ENCODE measurements around the gene SOX18. TPM values are rescaled to one million over a fixed set of nuclear protein-coding genes. Genes with fewer than 3 reads are reported as not detected.
A peak's percentile ranks its signal among the peaks of the same experiment; 100 is the strongest.

Gene SOX18
- total RNA-seq, 2 donors from 2014 or later: 2.3 to 2.8 TPM

DNA sequence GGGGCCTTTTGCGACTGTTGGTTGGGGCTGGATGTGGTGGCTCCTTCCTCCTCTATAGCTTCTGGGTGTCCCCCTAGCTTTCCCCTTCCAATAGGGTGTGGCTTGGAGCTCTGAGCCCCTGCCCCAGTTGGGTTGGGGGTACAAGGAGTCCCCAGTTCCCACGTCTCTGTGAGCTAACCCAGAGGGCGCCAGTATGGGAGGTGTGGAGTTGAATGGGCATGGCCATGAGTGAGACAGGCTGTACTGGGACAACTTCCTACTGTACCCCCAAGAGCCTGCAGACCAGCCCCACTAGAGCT, 12.3 kb downstream of the SOX18 start:
- TF ChIP-seq, protein P1, sequence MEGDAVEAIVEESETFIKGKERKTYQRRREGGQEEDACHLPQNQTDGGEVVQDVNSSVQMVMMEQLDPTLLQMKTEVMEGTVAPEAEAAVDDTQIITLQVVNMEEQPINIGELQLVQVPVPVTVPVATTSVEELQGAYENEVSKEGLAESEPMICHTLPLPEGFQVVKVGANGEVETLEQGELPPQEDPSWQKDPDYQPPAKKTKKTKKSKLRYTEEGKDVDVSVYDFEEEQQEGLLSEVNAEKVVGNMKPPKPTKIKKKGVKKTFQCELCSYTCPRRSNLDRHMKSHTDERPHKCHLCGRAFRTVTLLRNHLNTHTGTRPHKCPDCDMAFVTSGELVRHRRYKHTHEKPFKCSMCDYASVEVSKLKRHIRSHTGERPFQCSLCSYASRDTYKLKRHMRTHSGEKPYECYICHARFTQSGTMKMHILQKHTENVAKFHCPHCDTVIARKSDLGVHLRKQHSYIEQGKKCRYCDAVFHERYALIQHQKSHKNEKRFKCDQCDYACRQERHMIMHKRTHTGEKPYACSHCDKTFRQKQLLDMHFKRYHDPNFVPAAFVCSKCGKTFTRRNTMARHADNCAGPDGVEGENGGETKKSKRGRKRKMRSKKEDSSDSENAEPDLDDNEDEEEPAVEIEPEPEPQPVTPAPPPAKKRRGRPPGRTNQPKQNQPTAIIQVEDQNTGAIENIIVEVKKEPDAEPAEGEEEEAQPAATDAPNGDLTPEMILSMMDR (conservative IDR thresholded peaks at IDR 0.05): no peak
- H3K4me1 ChIP-seq (ENCODE audit: control insufficient read depth, insufficient read depth, low read length): peaks cover 19% of the 10 kb centered on the region
- peak overlapping the region; percentile 52 for H3K4me3 Mint-ChIP-seq
- H3K36me3 Mint-ChIP-seq (ENCODE audit: low read depth): peaks cover 22% of the 10 kb centered on the region
- peaks cover 41% of the 10 kb centered on the region for H3K27me3 ChIP-seq (ENCODE audit: control insufficient read depth, insufficient read depth, low read length, poor library complexity, severe bottlenecking)
- peaks cover 5% of the 10 kb centered on the region for H3K36me3 ChIP-seq (ENCODE audit: control insufficient read depth, insufficient read depth, low read length)
- no peaks in the 10 kb centered on the region for H3K9me3 Mint-ChIP-seq
- no peak overlapping the region for H3K27ac ChIP-seq (ENCODE audit: low read depth, low read length)
- no peak for DNase-seq
- 86% methylated on average over 3 of the region's 3 CpGs; no CpG with 5 or more reads in 1 of the 2 experiments for WGBS, 2 experiments (ENCODE audit: insufficient coverage in 1 of 2, insufficient read length in 1 of 2)
- no peaks in the 10 kb centered on the region for H3K9me3 ChIP-seq (ENCODE audit: control insufficient read depth, low read length)
- no peak overlapping the region for H3K9ac ChIP-seq (ENCODE audit: extremely low read depth, low read length, poor library complexity, severe bottlenecking)
- H3K27me3 Mint-ChIP-seq (ENCODE audit: insufficient read depth): peaks cover 26% of the 10 kb centered on the region
- H3K4me3 ChIP-seq (ENCODE audit: low read length): no peak overlapping the region
- no peak overlapping the region for H3K27ac Mint-ChIP-seq
- H3K4me1 Mint-ChIP-seq: peaks cover 15% of the 10 kb centered on the region

GRCh38 chr20:64036346-64037198, 12.9 kb downstream of the SOX18 start:
- H3K36me3 ChIP-seq (ENCODE audit: control insufficient read depth, insufficient read depth, low read length): peaks cover 11% of the 10 kb centered on the region
- Mint-ChIP-seq H3K4me1 (peaks cover 15% of the 10 kb centered on the region), H3K4me3 (peak overlapping the region; percentile 29), H3K36me3 (ENCODE audit: low read depth) (peaks cover 26% of the 10 kb centered on the region), H3K9me3 (no peaks in the 10 kb centered on the region), H3K27me3 (ENCODE audit: insufficient read depth) (peaks cover 23% of the 10 kb centered on the region), H3K27ac (no peak overlapping the region)
- peaks cover 36% of the 10 kb centered on the region for H3K27me3 ChIP-seq (ENCODE audit: control insufficient read depth, insufficient read depth, low read length, poor library complexity, severe bottlenecking)
- 89 to 94% methylated on average over 5 to 17 of the region's 17 CpGs for WGBS, 2 experiments (ENCODE audit: insufficient coverage in 1 of 2, insufficient read length in 1 of 2)
- H3K4me3 ChIP-seq (ENCODE audit: low read length): no peak overlapping the region
- no peak overlapping the region for H3K27ac ChIP-seq (ENCODE audit: low read depth, low read length)
- peak; percentile 61 for DNase-seq
- no peak overlapping the region for H3K9ac ChIP-seq (ENCODE audit: extremely low read depth, low read length, poor library complexity, severe bottlenecking)
- no peaks in the 10 kb centered on the region for H3K9me3 ChIP-seq (ENCODE audit: control insufficient read depth, low read length)
- TF ChIP-seq, protein P1 (conservative IDR thresholded peaks at IDR 0.05): no peak
- H3K4me1 ChIP-seq (ENCODE audit: control insufficient read depth, insufficient read depth, low read length): peaks cover 16% of the 10 kb centered on the region

DNA sequence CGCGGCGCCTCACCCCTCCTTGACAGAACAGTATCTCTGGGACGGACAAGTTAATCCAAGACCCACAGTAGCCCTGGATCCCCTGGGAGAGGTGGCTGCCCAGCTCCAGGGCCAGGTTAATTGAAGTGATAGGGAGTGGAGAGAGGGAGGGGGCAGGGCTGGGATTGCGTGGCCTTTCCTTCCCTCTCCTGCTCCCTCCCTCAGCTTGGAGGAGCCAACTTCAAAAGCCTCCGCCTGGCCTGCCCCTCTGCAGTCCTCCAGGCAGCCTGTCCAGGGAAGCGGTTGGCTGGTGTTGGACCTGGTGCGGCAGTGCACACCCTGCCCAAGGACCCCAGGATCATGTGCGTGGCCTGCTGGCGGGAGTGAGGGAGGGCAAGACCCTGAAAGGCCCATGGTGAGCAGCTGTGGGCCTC, 13.5 kb downstream of the SOX18 start, which contains the start of gene C20orf204:
TSS of gene C20orf204 (plus strand) at position 250 of the 413 bp plus-strand sequence. CDS start at position 392, 142 bp downstream.
- no peak within 1 kb of the TSS for H3K27ac ChIP-seq (ENCODE audit: low read depth, low read length)
- Mint-ChIP-seq H3K4me1 (peaks cover 19% of the 10 kb centered on the region), H3K27ac (peak within 1 kb of the TSS; percentile 78), H3K4me3 (peak within 1 kb of the TSS; percentile 29), H3K9me3 (no peaks in the 10 kb centered on the region), H3K36me3 (ENCODE audit: low read depth) (peaks cover 30% of the 10 kb centered on the region), H3K27me3 (ENCODE audit: insufficient read depth) (peaks cover 20% of the 10 kb centered on the region)
- H3K36me3 ChIP-seq (ENCODE audit: control insufficient read depth, insufficient read depth, low read length): peaks cover 12% of the 10 kb centered on the region
- 68 to 90% methylated on average over 2 to 10 of the region's 10 CpGs for WGBS, 2 experiments (ENCODE audit: insufficient coverage in 1 of 2, insufficient read length in 1 of 2)
- no peaks in the 10 kb centered on the region for H3K9me3 ChIP-seq (ENCODE audit: control insufficient read depth, low read length)
- H3K9ac ChIP-seq (ENCODE audit: extremely low read depth, low read length, poor library complexity, severe bottlenecking): no peak within 1 kb of the TSS
- H3K4me1 ChIP-seq (ENCODE audit: control insufficient read depth, insufficient read depth, low read length): peaks cover 18% of the 10 kb centered on the region
- H3K27me3 ChIP-seq (ENCODE audit: control insufficient read depth, insufficient read depth, low read length, poor library complexity, severe bottlenecking): peaks cover 29% of the 10 kb centered on the region
- DNase-seq: peak; percentile 70
- no peak within 1 kb of the TSS for H3K4me3 ChIP-seq (ENCODE audit: low read length)
- TF ChIP-seq, protein P1 (conservative IDR thresholded peaks at IDR 0.05): no peak
